Muscle layer of colon (tissue), 2 donors: Measurements from ENCODE around the gene CNNM3.
"Not testable (repeated sequence)": the region's sequence is repeated elsewhere in the genome, so short reads cannot be mapped to it uniquely, and the experiment has no call there.

Experiments
- H3K27ac ChIP-seq: one replicate; pipeline ENCODE4 v1.7.0; 2013; ENCODE audit warnings: low read depth, mild to moderate bottlenecking, low read length, moderate library complexity
- H3K27me3 ChIP-seq, 2 donors: one replicate each; pipeline ENCODE4 v1.7.0; 2013; ENCODE audit warnings: low read length in 2 of 2, mild to moderate bottlenecking in 2 of 2; ENCODE audit not compliant: insufficient read depth in 2 of 2, control insufficient read depth in 1 of 2
- H3K36me3 ChIP-seq: one replicate; pipeline ENCODE4 v1.7.0; 2013; ENCODE audit warnings: mild to moderate bottlenecking, low read length; ENCODE audit not compliant: insufficient read depth
- H3K4me1 ChIP-seq: one replicate; pipeline ENCODE4 v1.7.0; 2013; ENCODE audit warnings: mild to moderate bottlenecking, low read length; ENCODE audit not compliant: insufficient read depth
- H3K4me3 ChIP-seq, 2 donors: one replicate each; pipeline ENCODE4 v1.7.0; 2013; ENCODE audit warnings: low read length in 2 of 2, low read depth in 1 of 2, mild to moderate bottlenecking in 1 of 2, moderate library complexity in 1 of 2
- H3K9ac ChIP-seq: one replicate; pipeline ENCODE4 v1.7.0; 2013; ENCODE audit warnings: low read length
- H3K9me3 ChIP-seq: one replicate; pipeline ENCODE4 v1.7.0; 2013; ENCODE audit warnings: mild to moderate bottlenecking, low read length
- donor health status: abdominal sarcoma.
- donor health status: Adenocarcinoma of cecum.

CNNM3 gene

GRCh38 chr2:96848264-96848663 is 32.2 kb downstream of the CNNM3 start:
- no peak overlapping the region for H3K9ac ChIP-seq
- H3K9me3 ChIP-seq = no peaks in the 10 kb centered on the region
- no peaks in the 10 kb centered on the region for H3K4me1 ChIP-seq
- H3K4me3 ChIP-seq = no peak overlapping the region
- H3K36me3 ChIP-seq = peaks cover 47% of the 10 kb centered on the region
- no peak overlapping the region for H3K27ac ChIP-seq
- no peaks in the 10 kb centered on the region for H3K27me3 ChIP-seq

GRCh38 chr2:96852667-96853066 is 36.6 kb downstream of the CNNM3 start:
- H3K9me3 ChIP-seq = no peaks in the 10 kb centered on the region
- no peaks in the 10 kb centered on the region for H3K27me3 ChIP-seq
- peaks cover 12% of the 10 kb centered on the region for H3K4me1 ChIP-seq
- no peak overlapping the region for H3K4me3 ChIP-seq
- H3K36me3 ChIP-seq = peaks cover 36% of the 10 kb centered on the region
- H3K27ac ChIP-seq = no peak overlapping the region
- H3K9ac ChIP-seq = no peak overlapping the region

GRCh38 chr2:96853321-96853720 is 37.3 kb downstream of the CNNM3 start:
- no peak overlapping the region for H3K27ac ChIP-seq
- peaks cover 12% of the 10 kb centered on the region for H3K4me1 ChIP-seq
- no peak overlapping the region for H3K9ac ChIP-seq
- peaks cover 31% of the 10 kb centered on the region for H3K36me3 ChIP-seq
- H3K9me3 ChIP-seq = no peaks in the 10 kb centered on the region
- H3K27me3 ChIP-seq = no peaks in the 10 kb centered on the region
- H3K4me3 ChIP-seq = no peak overlapping the region

GRCh38 chr2:96856776-96857666 is 41.0 kb downstream of the CNNM3 start:
- H3K9ac ChIP-seq = peak overlapping the region; percentile 46
- H3K27ac ChIP-seq = peak overlapping the region; percentile 89
- peak overlapping the region; percentile 67 to 88 for H3K4me3 ChIP-seq
- H3K4me1 ChIP-seq = peaks cover 32% of the 10 kb centered on the region
- H3K36me3 ChIP-seq = peaks cover 23% of the 10 kb centered on the region
- H3K27me3 ChIP-seq = no peaks in the 10 kb centered on the region
- no peaks in the 10 kb centered on the region for H3K9me3 ChIP-seq

GRCh38 chr2:96857667-96858372 is 41.8 kb downstream of the CNNM3 start, which contains the start of gene ANKRD39:
Gene ANKRD39, minus strand, starts transcription at chr2:96858016. Its CDS starts 29 bp downstream, at chr2:96857987.
- H3K27ac ChIP-seq = peak within 1 kb of the TSS; percentile 89
- H3K9ac ChIP-seq = peak within 1 kb of the TSS; percentile 46
- H3K4me3 ChIP-seq = peak within 1 kb of the TSS; percentile 67 to 88
- no peaks in the 10 kb centered on the region for H3K9me3 ChIP-seq
- H3K27me3 ChIP-seq = no peaks in the 10 kb centered on the region
- H3K36me3 ChIP-seq = peaks cover 23% of the 10 kb centered on the region
- peaks cover 32% of the 10 kb centered on the region for H3K4me1 ChIP-seq

GRCh38 chr2:96859099-96859649 is 43.1 kb downstream of the CNNM3 start:
- no peaks in the 10 kb centered on the region for H3K9me3 ChIP-seq
- H3K27ac ChIP-seq = peak overlapping the region; percentile 89
- peaks cover 27% of the 10 kb centered on the region for H3K36me3 ChIP-seq
- peaks cover 35% of the 10 kb centered on the region for H3K4me1 ChIP-seq
- no peak overlapping the region for H3K9ac ChIP-seq
- H3K27me3 ChIP-seq = no peaks in the 10 kb centered on the region
- H3K4me3 ChIP-seq = peak overlapping the region; percentile 20 to 45

GRCh38 chr2:96859681-96860064 is 43.6 kb downstream of the CNNM3 start:
- Histone ChIP-seq H3K36me3 (peaks cover 32% of the 10 kb centered on the region), H3K27me3 (no peaks in the 10 kb centered on the region), H3K4me3 (no peak overlapping the region), H3K4me1 (peaks cover 40% of the 10 kb centered on the region), H3K9me3 (no peaks in the 10 kb centered on the region), H3K27ac (peak overlapping the region; percentile 89), H3K9ac (no peak overlapping the region)

GRCh38 chr2:96860065-96861029 is 44.3 kb downstream of the CNNM3 start:
- H3K27ac ChIP-seq = peak overlapping the region; percentile 24
- H3K4me1 ChIP-seq = peaks cover 46% of the 10 kb centered on the region
- no peak overlapping the region for H3K9ac ChIP-seq
- no peaks in the 10 kb centered on the region for H3K9me3 ChIP-seq
- peaks cover 39% of the 10 kb centered on the region for H3K36me3 ChIP-seq
- H3K27me3 ChIP-seq = no peaks in the 10 kb centered on the region
- H3K4me3 ChIP-seq = no peak overlapping the region

- peaks cover 52% of the 10 kb centered on the region for H3K4me1 ChIP-seq
- H3K9me3 ChIP-seq = no peaks in the 10 kb centered on the region
- peaks cover 46% of the 10 kb centered on the region for H3K36me3 ChIP-seq
- no peaks in the 10 kb centered on the region for H3K27me3 ChIP-seq
- H3K4me3 ChIP-seq = no peak overlapping the region
- peak overlapping the region; percentile 24 for H3K27ac ChIP-seq
- no peak overlapping the region for H3K9ac ChIP-seq
These were observed 45.0 kb downstream of the CNNM3 start for GRCh38 chr2:96861074-96861473.

- H3K4me3 ChIP-seq, H3K27ac ChIP-seq, H3K9ac ChIP-seq, H3K27me3 ChIP-seq, H3K9me3 ChIP-seq: not testable (repeated sequence)
- peaks cover 65% of the 10 kb centered on the region for H3K36me3 ChIP-seq
- peaks cover 61% of the 10 kb centered on the region for H3K4me1 ChIP-seq
These were observed 47.0 kb downstream of the CNNM3 start for GRCh38 chr2:96863056-96863455.
